HFFc6 (cell line): ENCODE measurements around the gene OLA1. TPM values are rescaled to one million over a fixed set of nuclear protein-coding genes. Genes with fewer than 3 reads are reported as not detected.

ENCODE experiments used
- DNase-seq: peaks from one replicate; pipeline ENCODE4 v3.0.0-alpha.2; 2018
- H3K27ac Mint-ChIP-seq: 2 replicates; pipeline ENCODE4 v1.8.0; 2020; ENCODE audit warnings: mild to moderate bottlenecking, mixed read lengths
- H3K27me3 Mint-ChIP-seq: 2 replicates; pipeline ENCODE4 v1.8.0; 2021; ENCODE audit warnings: mild to moderate bottlenecking, moderate library complexity, mixed read lengths; ENCODE audit not compliant: insufficient read depth
- H3K36me3 Mint-ChIP-seq: 2 replicates; pipeline ENCODE4 v1.8.0; 2021; ENCODE audit warnings: low read depth, mixed read lengths
- H3K4me1 Mint-ChIP-seq: 2 replicates; pipeline ENCODE4 v1.8.0; 2020; ENCODE audit warnings: low read depth, mixed read lengths
- H3K4me3 Mint-ChIP-seq: 2 replicates; pipeline ENCODE4 v1.8.0; 2020; ENCODE audit warnings: mild to moderate bottlenecking, moderate library complexity, mixed read lengths
- H3K9me3 Mint-ChIP-seq: 2 replicates; pipeline ENCODE4 v1.8.0; 2020; ENCODE audit warnings: mild to moderate bottlenecking, mixed read lengths
- CTCF ChIP-seq: fragments of 200-600 bp; sonication (generic); IDR thresholded peaks from 2 replicates; pipeline ENCODE4 v1.5.0; 2021; ENCODE audit warnings: antibody characterized with exemption, mild to moderate bottlenecking
- total RNA-seq, 6 experiments: library from RNA; stranded (reverse); fragmentation: NEBNext Ultra II Directional; extraction: Animal tissue kit (Norgen Biotek cat#: 25700); gene quantifications; 2 replicates in 1 of 6; 3 replicates in 5 of 6; pipeline ENCODE4 v1.2.3, GENCODE V29; 2021

Gene OLA1
- total RNA-seq, 6 experiments from 2014 or later = 105 to 123 (median 106) TPM

GRCh38 chr2:174183076-174183475 is 65.3 kb downstream of the OLA1 start:
- H3K36me3 Mint-ChIP-seq = no peaks in the 10 kb centered on the region
- H3K4me3 Mint-ChIP-seq = no peak overlapping the region
- no peak for DNase-seq
- H3K27me3 Mint-ChIP-seq = no peaks in the 10 kb centered on the region
- H3K9me3 Mint-ChIP-seq = no peaks in the 10 kb centered on the region
- no peak overlapping the region for H3K27ac Mint-ChIP-seq
- H3K4me1 Mint-ChIP-seq = peaks cover 30% of the 10 kb centered on the region
- no peak for TF ChIP-seq CTCF

GRCh38 chr2:174181368-174181767 is 67.0 kb downstream of the OLA1 start:
- H3K4me1 Mint-ChIP-seq = peaks cover 39% of the 10 kb centered on the region
- H3K27me3 Mint-ChIP-seq = no peaks in the 10 kb centered on the region
- DNase-seq = no peak
- peak overlapping the region; percentile 29; the same call in 1 of the 2 replicates for H3K27ac Mint-ChIP-seq
- no peak overlapping the region for H3K4me3 Mint-ChIP-seq
- no peaks in the 10 kb centered on the region for H3K9me3 Mint-ChIP-seq
- no peaks in the 10 kb centered on the region for H3K36me3 Mint-ChIP-seq
- TF ChIP-seq CTCF = no peak

GRCh38 chr2:174180726-174181236 is 67.6 kb downstream of the OLA1 start:
- TF ChIP-seq CTCF = no peak
- Mint-ChIP-seq H3K4me1 (peaks cover 39% of the 10 kb centered on the region), H3K36me3 (peaks cover 2% of the 10 kb centered on the region; the same call in 1 of the 2 replicates), H3K27me3 (no peaks in the 10 kb centered on the region), H3K9me3 (no peaks in the 10 kb centered on the region), H3K27ac (peak overlapping the region; percentile 29), H3K4me3 (no peak overlapping the region)
- no peak for DNase-seq

GRCh38 chr2:174180165-174180724 is 68.1 kb downstream of the OLA1 start:
- no peaks in the 10 kb centered on the region for H3K27me3 Mint-ChIP-seq
- peak; percentile 28 for DNase-seq
- H3K4me1 Mint-ChIP-seq = peaks cover 39% of the 10 kb centered on the region
- H3K9me3 Mint-ChIP-seq = no peaks in the 10 kb centered on the region
- peaks cover 5% of the 10 kb centered on the region; the same call in 1 of the 2 replicates for H3K36me3 Mint-ChIP-seq
- peak; percentile 23; the same call in 1 of the 2 replicates for TF ChIP-seq CTCF
- no peak overlapping the region for H3K4me3 Mint-ChIP-seq
- H3K27ac Mint-ChIP-seq = peak overlapping the region; percentile 29

GRCh38 chr2:174177316-174177890 is 70.9 kb downstream of the OLA1 start:
- Mint-ChIP-seq H3K27me3 (no peaks in the 10 kb centered on the region), H3K9me3 (peaks cover 17% of the 10 kb centered on the region), H3K4me3 (no peak overlapping the region), H3K36me3 (peaks cover 31% of the 10 kb centered on the region), H3K4me1 (peaks cover 26% of the 10 kb centered on the region), H3K27ac (peak overlapping the region; percentile 38; the same call in 1 of the 2 replicates)
- DNase-seq = no peak
- TF ChIP-seq CTCF = no peak
